C4-2B (cell line): ENCODE results near the gene CPLX4.

Experiments
- H3K27ac ChIP-seq: fragments of 450-650 bp; 2 replicates; pipeline ENCODE4 v1.5.1; 2017
- ZFX ChIP-seq: fragments of 450-650 bp; IDR thresholded peaks from 2 replicates; pipeline ENCODE4 v1.6.1; 2017
- TF ChIP-seq, protein P1 (sequence below): fragments of 450-650 bp; conservative IDR thresholded peaks from 2 replicates; pipeline ENCODE4 v1.5.1; 2017; ENCODE audit warnings: mild to moderate bottlenecking

CPLX4 gene

DNA sequence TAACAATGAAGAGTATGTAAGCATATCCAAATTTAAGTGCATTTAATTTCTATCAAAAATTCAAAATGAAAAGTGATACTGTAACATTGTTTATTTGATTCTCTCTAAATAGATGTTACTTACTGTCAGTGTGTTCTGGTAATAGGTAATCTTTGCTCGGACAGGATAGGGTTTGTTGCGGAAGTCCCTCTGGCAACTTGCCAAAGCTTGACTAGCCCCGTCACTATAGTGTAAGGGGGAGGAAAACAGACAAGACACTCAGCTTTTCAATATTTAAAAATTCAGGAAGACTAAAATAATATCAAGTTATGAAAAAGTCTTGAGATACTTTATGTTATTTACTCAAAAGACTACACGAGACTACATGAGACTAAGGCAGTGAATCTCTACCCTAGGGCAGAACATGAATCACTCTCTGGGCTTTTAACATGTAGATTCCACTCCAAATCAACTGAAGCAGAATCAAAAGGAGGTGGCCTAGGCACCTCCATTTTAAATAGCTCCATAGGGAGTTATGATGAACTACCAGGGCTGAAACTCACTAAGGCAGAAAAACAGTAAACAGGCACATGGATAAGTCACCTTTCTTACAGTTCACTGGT lies 34.7 kb upstream of the CPLX4 start:
- no peak overlapping the region for H3K27ac ChIP-seq
- no peak for TF ChIP-seq ZFX
- TF ChIP-seq, protein P1, sequence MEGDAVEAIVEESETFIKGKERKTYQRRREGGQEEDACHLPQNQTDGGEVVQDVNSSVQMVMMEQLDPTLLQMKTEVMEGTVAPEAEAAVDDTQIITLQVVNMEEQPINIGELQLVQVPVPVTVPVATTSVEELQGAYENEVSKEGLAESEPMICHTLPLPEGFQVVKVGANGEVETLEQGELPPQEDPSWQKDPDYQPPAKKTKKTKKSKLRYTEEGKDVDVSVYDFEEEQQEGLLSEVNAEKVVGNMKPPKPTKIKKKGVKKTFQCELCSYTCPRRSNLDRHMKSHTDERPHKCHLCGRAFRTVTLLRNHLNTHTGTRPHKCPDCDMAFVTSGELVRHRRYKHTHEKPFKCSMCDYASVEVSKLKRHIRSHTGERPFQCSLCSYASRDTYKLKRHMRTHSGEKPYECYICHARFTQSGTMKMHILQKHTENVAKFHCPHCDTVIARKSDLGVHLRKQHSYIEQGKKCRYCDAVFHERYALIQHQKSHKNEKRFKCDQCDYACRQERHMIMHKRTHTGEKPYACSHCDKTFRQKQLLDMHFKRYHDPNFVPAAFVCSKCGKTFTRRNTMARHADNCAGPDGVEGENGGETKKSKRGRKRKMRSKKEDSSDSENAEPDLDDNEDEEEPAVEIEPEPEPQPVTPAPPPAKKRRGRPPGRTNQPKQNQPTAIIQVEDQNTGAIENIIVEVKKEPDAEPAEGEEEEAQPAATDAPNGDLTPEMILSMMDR: no peak

DNA sequence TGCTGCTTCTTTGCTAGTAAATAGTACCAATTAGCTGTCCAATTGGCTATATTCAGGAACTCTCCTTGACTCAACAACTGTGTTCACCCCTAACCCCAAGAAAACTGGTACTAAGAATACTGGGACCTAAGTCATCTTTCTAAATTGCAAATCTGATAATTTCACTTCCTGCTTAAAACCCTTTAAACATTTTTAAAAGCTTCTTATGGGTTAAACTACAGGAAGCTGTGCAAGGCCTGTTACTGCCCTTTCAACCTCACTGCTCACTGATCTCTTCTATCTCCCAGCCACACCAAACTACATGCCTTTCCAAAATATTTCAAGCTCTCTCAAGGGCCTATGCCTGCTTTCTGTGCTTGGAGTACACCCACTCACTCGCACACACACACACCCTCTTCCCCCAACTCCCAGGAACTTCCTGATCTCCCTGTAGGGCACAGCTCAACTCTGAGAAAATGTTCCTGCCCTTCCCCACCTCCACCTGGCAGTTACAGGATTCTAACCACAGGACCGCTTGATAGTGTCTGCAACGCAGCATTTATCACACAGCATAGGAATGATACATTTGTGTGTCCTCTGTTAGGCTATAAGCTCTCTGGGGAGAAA lies 33.9 kb upstream of the CPLX4 start:
- no peak for TF ChIP-seq ZFX
- TF ChIP-seq, protein P1: no peak
- no peak overlapping the region for H3K27ac ChIP-seq

DNA sequence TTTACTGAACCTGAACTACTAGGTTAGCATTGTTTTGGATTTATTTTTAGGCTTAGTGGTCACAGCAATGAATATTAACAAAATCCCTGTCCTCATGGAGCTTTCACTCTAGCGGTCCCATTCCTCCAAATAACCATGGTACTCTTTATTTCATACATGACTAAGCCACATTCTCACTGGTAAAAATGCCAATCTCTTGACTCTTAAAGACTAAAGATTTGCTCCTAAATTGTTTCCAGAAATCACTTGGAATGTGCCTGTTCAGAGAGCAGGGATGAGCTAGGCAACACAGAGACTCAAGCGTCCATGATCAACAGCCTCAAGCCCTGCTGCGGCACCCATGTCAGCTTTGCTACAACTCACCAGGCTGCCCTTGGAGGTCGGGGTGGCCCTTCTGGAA lies 27.1 kb upstream of the CPLX4 start:
- TF ChIP-seq, protein P1: no peak
- TF ChIP-seq ZFX: no peak
- H3K27ac ChIP-seq: no peak overlapping the region

DNA sequence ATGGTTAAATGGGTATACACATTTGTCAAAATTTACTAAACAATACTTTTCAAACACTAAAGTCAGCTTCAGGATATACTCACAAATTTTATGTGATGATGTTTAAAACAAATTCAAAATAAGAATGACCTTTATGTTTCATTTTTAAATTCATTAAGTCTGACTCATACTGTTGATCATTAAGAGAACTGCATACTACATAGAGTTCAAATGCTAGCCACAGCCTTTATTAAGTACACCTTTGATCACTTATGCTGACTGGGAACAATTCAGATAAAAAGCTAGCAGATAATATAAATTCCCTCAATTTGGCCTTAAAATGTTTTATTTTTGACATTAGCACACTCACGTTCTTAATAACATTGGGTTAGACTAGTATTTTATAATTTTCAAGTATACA lies 26.5 kb upstream of the CPLX4 start:
- H3K27ac ChIP-seq: no peak overlapping the region
- TF ChIP-seq ZFX: no peak
- TF ChIP-seq, protein P1: no peak

DNA sequence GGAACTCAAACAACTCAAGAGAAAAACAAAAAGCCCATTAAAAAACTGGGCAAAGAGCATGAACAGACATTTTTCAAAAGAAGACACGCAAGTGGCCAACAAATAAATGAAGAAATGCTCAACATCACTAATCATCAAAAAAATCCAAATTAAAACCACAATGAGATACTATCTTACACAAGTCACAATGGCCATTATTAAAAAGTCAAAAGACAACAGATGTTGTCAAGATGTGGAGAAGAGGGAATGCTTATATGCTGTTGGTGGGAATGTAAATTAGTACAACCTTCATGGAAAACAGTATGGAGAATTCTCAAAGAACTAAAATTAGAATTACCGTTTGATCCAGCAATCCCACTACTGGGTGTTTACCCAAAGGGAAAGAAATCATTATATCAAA lies 25.5 kb upstream of the CPLX4 start:
- H3K27ac ChIP-seq: no peak overlapping the region
- no peak for TF ChIP-seq ZFX
- TF ChIP-seq, protein P1: no peak

DNA sequence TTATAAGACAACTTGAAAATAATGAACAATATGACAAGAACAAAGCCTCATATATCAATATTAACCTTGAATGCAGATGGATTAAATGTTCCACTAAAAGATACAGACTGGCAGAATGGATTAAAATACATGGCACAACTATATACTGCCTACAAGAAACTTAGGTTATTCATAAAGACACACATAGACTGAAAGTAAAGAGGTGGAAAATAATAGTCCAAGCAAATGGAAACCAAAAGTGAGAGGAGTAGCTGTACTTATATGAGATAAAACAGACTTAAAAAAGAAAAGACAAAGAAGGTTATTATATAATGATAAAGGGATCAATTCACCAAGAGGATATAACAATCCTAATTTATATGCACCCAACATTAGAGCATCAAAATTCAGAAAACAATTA lies 22.4 kb upstream of the CPLX4 start:
- TF ChIP-seq, protein P1: no peak
- TF ChIP-seq ZFX: no peak

DNA sequence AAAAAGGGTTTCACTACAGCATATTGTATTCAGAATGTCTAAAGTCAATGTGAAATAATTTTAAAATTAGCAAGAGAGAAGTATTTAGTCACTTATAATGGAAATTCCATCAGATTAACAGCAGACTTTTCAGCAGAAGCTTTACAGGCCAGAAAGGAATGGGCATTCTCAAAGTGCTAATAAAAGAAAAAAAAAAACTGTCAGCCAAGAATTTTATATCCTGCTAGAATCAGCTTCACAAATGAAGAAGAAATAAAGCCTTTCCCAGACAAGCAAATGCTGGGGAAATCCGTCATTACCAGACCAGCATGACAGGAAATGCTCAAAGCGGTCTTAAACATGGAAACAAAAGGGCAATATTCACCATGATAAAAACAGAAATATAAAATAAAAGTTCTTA lies 21.9 kb upstream of the CPLX4 start:
- TF ChIP-seq, protein P1: no peak
- TF ChIP-seq ZFX: no peak
- no peak overlapping the region for H3K27ac ChIP-seq

More for the DNA sequence above, 22.4 kb upstream of the CPLX4 start:
- H3K27ac ChIP-seq: no peak overlapping the region
